Measurements from ENCODE around the gene OR8B12.
"Not testable (repeated sequence)": the region's sequence is repeated elsewhere in the genome, so short reads cannot be mapped to it uniquely, and the experiment has no call there.

The OR8B12 gene

DNA sequence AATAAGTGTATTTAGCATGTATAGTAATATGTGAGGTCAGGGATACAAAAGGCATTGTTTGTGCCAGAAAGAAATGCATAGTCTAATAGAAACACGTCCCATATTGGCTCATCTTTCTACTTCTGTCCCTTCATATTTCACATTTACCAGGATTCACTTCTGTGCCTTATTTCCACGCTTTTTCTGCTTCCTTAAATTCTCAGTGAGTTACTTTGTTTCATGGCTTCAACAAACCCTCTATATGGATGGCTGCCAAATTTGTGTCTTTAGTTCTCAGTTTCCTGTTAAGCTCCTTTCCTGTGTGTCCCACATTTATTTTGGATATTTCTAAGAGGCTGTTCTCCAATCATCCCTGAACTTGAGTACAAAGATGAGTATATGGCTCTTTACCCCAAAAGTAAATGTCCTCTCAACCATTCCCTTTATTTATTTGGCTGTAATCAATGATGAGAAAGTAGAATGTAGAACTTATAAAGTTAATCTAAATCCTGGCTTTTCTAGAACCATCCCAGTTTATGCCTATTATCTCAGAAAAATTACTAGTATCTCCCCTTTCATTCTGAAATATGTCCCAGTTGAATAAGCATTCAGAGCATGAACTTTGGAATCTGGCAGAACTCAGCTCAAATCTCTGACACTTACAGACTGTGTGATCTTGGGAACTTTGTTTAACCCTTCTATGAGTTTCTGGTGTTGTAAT lies 23.5 kb downstream of the OR8B12 start:
- no peak for DNase-seq

DNA sequence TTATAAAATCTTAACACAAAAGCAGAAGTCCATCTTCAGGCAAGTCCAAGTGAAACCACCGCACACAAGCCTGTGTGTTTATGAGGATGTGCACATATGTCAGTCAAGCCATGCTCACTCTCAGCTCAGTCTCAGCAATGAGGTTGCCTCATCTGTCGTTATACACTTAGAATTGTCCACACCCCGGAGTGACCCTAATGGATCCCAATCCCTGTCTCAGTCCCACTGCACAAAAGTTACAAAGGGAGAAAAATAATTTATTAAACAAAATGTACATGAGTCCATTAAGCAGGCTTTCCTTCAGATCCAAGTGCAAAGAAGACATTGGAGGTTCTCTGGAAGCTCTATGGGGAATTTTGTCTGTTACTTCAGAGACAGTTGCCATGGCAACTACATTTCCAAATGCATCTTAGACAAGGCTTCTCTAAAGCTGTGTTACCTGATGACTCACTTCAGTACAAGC lies 24.4 kb downstream of the OR8B12 start:
- DNase-seq = no peak

DNA sequence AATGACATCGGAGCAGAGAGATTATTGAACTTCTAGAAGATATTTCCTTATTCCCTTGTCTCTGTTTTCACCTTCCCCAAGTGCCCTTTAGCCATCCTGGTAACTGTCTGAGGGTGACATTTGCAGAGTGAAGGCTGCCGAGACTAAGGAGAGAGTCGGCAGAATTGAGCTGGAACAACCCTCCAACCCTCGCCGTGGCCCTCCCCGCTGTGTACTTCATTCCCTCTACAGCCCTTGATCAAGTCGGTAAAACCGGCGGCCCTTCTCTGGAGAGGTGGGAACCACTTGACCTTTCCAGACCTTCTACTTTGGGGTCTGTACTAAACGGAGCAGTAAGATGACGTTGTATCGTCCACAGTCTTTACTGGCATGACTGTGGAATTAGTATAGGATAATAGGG lies 26.1 kb downstream of the OR8B12 start:
- DNase-seq = no peak

DNA sequence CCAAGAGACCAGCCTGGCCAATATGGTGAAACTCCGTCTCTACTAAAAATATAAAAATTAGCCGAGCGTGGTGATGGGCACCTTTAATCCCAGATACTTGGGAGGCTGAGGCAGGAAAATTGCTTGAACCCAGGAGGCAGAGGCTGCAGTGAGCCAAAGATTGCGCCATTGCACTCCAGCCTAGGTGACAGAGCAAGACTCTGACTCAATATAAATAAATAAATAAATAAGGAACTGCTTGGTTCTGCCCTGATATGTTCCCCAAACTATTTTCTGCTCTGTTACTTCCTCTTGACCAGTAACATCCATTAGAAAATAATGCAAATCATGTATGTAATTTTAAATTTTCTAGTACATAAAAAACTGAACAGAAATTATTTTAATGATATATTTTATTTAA lies 28.8 kb downstream of the OR8B12 start:
- not testable (repeated sequence) for DNase-seq

DNA sequence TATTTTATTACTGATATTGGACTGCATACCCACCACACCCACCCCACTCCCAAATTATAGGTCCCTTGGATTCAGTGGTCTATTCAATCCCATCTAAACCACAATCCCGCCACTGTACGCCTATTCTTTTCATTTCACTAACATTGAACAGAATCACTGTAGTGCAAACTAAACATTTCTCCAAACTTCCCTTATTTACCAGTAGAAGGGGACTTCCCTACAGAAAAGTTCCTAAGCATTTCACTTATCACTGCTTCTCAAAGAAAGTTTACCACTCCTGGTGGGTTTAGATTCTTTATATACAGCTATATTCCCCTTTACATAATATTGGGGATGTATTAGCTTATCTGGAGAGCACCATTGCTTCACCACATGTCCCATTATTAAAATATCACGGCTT lies 29.3 kb downstream of the OR8B12 start:
- DNase-seq = no peak

DNA sequence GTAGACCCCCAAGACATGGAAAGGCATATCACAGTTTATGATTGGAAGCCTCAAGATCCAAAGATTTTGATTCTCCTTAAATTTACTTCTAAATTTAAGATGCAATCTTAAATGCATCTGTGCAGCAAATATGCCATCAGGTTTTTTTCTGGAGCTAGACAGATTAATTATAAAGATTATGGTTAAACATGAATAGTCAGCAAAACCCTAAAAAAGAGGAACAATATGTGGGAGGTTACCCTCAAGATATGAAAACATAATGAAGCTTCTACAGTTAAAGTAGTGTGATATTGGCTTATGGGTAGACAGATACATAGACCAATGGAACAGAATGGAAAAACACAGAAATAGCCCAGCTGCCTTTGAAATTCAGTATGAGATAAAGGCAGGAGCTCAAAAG lies 31.7 kb downstream of the OR8B12 start:
- DNase-seq = no peak

DNA sequence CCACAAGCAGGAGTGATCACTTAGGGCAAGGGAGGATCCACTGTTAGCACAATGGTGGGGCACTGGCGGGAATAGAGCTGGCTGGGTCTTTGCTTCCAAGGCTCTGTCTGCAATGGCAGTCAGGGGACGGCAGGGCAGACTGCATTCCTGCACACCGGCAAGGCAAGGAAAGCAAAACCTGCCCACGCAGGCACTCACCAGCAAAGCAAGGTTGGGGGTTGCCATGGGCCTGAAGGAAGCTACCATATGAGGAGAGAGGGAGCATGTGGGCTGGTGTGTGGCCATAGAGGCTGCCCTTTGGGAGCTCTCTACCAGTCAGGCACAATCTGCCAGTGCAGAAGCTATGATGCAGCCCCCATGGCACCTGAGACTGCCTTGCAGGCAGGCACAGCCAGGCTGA lies 33.2 kb downstream of the OR8B12 start:
- DNase-seq = no peak

DNA sequence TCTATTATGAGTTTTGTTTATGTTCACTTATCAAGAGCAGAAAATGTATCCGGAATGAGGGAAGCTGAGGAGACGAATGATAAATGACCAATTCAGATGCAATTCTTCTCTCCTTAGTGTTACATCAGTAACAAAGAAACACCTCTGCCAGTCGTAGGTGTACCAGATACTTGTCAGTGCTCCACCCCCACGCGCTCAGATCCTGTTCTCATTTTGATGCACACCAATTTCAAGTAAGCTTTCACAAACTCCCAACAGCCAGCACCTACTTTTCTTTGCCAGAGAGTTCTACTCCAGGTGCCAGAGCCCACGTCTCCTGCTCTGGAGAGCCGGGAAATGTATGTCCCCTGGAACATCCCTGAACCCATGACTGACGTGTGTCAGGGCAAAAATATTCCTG lies 43.7 kb downstream of the OR8B12 start:
- DNase-seq = no peak

DNA sequence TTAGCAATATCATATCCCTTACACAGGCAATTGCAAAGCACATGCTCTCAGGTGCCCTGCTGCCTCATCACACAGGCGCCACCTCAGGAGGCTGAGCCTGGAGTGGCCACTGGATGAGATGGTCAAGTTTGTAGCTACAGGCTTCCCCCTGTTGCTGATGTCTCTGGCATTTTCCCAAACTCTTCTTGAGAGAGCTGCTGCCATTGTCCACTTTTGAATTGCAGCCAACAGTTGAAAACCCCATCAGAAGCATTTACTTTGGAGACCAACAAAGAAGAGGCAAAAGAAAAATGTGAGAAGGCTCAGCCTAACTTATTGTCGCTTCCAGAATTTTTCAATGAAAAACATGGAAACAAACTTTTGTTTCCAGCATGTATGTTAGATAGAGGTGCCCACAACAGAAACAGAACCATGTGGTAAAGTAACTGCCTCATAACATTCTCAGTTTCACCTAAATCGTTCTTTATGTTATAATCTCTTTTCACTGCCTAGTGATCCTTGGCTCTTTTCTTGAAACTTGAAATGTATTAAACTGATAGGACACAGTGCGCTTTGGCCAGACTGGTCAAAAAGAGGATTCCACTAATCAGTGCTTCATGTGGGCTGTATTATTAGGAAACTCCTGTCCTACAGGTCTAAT lies 50.3 kb downstream of the OR8B12 start:
- no peak for DNase-seq

All from activated T-cell treated with anti-CD3 and anti-CD28 coated beads for 4 hours (primary cell).